Measurements from ENCODE around the gene ASB18. TPM values are rescaled to one million over a fixed set of nuclear protein-coding genes. Genes with fewer than 3 reads are reported as not detected.

ASB18 gene
- total RNA-seq, 2 donors from 2014 or later = not detected

GRCh38 chr2:236158969-236159777 is 105.0 kb downstream of the ASB18 start:
- Mint-ChIP-seq H3K27ac (no peak overlapping the region), H3K4me3 (peak overlapping the region; percentile 38)
- DNase-seq = peak; percentile 89

GRCh38 chr2:236157815-236158498 is 106.2 kb downstream of the ASB18 start:
- Histone ChIP-seq H3K27me3 (ENCODE audit: control insufficient read depth, insufficient read depth, low read length, poor library complexity, severe bottlenecking) (peaks cover 87% of the 10 kb centered on the region), H3K27ac (ENCODE audit: low read depth, low read length) (no peak overlapping the region), H3K4me3 (ENCODE audit: low read length) (no peak overlapping the region), H3K4me1 (ENCODE audit: control insufficient read depth, insufficient read depth, low read length) (no peaks in the 10 kb centered on the region), H3K36me3 (ENCODE audit: control insufficient read depth, insufficient read depth, low read length) (no peaks in the 10 kb centered on the region), H3K9ac (ENCODE audit: extremely low read depth, low read length, poor library complexity, severe bottlenecking) (no peak overlapping the region), H3K9me3 (ENCODE audit: control insufficient read depth, low read length) (no peaks in the 10 kb centered on the region)
- no peak for DNase-seq
- no peaks in the 10 kb centered on the region for H3K9me3 Mint-ChIP-seq
- no peaks in the 10 kb centered on the region for H3K36me3 Mint-ChIP-seq (ENCODE audit: low read depth)
- no peak for TF ChIP-seq CTCF (conservative IDR thresholded peaks at IDR 0.05)
- 89 to 93% methylated on average over 4 to 10 of the region's 10 CpGs for WGBS, 2 experiments (ENCODE audit: insufficient coverage in 1 of 2, insufficient read length in 1 of 2)
- no peak overlapping the region for H3K27ac Mint-ChIP-seq
- peaks cover 5% of the 10 kb centered on the region for H3K4me1 Mint-ChIP-seq
- H3K27me3 Mint-ChIP-seq (ENCODE audit: insufficient read depth) = peaks cover 95% of the 10 kb centered on the region
- H3K4me3 Mint-ChIP-seq = no peak overlapping the region

More at GRCh38 chr2:236158969-236159777, 105.0 kb downstream of the ASB18 start:
- H3K4me3 ChIP-seq (ENCODE audit: low read length) = no peak overlapping the region
- no peaks in the 10 kb centered on the region for H3K36me3 ChIP-seq (ENCODE audit: control insufficient read depth, insufficient read depth, low read length)
- no peaks in the 10 kb centered on the region for H3K9me3 Mint-ChIP-seq
- H3K9me3 ChIP-seq (ENCODE audit: control insufficient read depth, low read length) = no peaks in the 10 kb centered on the region
- no peak for TF ChIP-seq CTCF (conservative IDR thresholded peaks at IDR 0.05)
- peaks cover 97% of the 10 kb centered on the region for H3K27me3 Mint-ChIP-seq (ENCODE audit: insufficient read depth)
- no peak overlapping the region for H3K27ac ChIP-seq (ENCODE audit: low read depth, low read length)
- H3K27me3 ChIP-seq (ENCODE audit: control insufficient read depth, insufficient read depth, low read length, poor library complexity, severe bottlenecking) = peaks cover 99% of the 10 kb centered on the region
- H3K36me3 Mint-ChIP-seq (ENCODE audit: low read depth) = no peaks in the 10 kb centered on the region
- H3K4me1 Mint-ChIP-seq = peaks cover 5% of the 10 kb centered on the region
- no peaks in the 10 kb centered on the region for H3K4me1 ChIP-seq (ENCODE audit: control insufficient read depth, insufficient read depth, low read length)
- WGBS, 2 experiments (ENCODE audit: insufficient coverage in 1 of 2, insufficient read length in 1 of 2) = 10 to 18% methylated on average over 19 to 45 of the region's 45 CpGs
- H3K9ac ChIP-seq (ENCODE audit: extremely low read depth, low read length, poor library complexity, severe bottlenecking) = no peak overlapping the region

GRCh38 chr2:236157366-236157765 is 106.8 kb downstream of the ASB18 start:
- H3K27me3 ChIP-seq (ENCODE audit: control insufficient read depth, insufficient read depth, low read length, poor library complexity, severe bottlenecking) = peaks cover 81% of the 10 kb centered on the region
- no peak overlapping the region for H3K9ac ChIP-seq (ENCODE audit: extremely low read depth, low read length, poor library complexity, severe bottlenecking)
- DNase-seq = no peak
- 89 to 92% methylated on average over 5 to 6 of the region's 6 CpGs for WGBS, 2 experiments (ENCODE audit: insufficient coverage in 1 of 2, insufficient read length in 1 of 2)
- no peak for TF ChIP-seq CTCF (conservative IDR thresholded peaks at IDR 0.05)
- Mint-ChIP-seq H3K36me3 (ENCODE audit: low read depth) (no peaks in the 10 kb centered on the region), H3K27me3 (ENCODE audit: insufficient read depth) (peaks cover 90% of the 10 kb centered on the region), H3K4me1 (peaks cover 5% of the 10 kb centered on the region), H3K27ac (no peak overlapping the region), H3K9me3 (no peaks in the 10 kb centered on the region), H3K4me3 (no peak overlapping the region)
- no peaks in the 10 kb centered on the region for H3K4me1 ChIP-seq (ENCODE audit: control insufficient read depth, insufficient read depth, low read length)
- no peaks in the 10 kb centered on the region for H3K9me3 ChIP-seq (ENCODE audit: control insufficient read depth, low read length)
- no peak overlapping the region for H3K4me3 ChIP-seq (ENCODE audit: low read length)
- no peaks in the 10 kb centered on the region for H3K36me3 ChIP-seq (ENCODE audit: control insufficient read depth, insufficient read depth, low read length)
- no peak overlapping the region for H3K27ac ChIP-seq (ENCODE audit: low read depth, low read length)

Data from endodermal cell (in vitro differentiated cells).